ENCODE measurements around the gene ECHDC1. TPM values are rescaled to one million over a fixed set of nuclear protein-coding genes. Genes with fewer than 3 reads are reported as not detected.

ECHDC1 gene
- total RNA-seq, 1 donor from 2014 or later: 32.7 TPM

DNA sequence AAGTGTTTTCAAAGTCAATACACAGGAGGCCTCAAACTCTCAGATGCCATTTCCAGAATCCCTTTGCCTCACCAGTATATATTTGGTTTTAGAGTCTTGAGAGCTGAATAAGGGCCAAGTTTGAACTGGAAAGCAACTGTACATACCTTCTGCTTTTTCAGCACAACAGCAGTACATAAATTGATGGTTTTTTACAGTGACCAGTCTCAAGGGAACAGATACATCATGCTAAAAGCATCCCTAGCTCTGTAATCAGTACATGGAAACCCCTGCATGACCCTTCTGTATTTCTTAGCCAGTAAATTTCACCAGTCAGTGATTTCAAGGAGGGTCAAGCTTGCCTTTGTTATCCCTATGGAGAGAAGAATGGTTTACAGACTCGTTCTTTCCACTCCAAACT, 40.6 kb upstream of the ECHDC1 start:
- no peak for DNase-seq (ENCODE audit: extremely low spot score in 2 of 2)
- Histone ChIP-seq H3K4me3 (no peak overlapping the region), H3K9me3 (no peaks in the 10 kb centered on the region), H3K27ac (no peak overlapping the region), H3K36me3 (no peaks in the 10 kb centered on the region), H3K4me1 (no peaks in the 10 kb centered on the region), H3K27me3 (no peaks in the 10 kb centered on the region)
- intact Hi-C loops (cut with DNase I): no loop called here
- TF ChIP-seq, protein P1, sequence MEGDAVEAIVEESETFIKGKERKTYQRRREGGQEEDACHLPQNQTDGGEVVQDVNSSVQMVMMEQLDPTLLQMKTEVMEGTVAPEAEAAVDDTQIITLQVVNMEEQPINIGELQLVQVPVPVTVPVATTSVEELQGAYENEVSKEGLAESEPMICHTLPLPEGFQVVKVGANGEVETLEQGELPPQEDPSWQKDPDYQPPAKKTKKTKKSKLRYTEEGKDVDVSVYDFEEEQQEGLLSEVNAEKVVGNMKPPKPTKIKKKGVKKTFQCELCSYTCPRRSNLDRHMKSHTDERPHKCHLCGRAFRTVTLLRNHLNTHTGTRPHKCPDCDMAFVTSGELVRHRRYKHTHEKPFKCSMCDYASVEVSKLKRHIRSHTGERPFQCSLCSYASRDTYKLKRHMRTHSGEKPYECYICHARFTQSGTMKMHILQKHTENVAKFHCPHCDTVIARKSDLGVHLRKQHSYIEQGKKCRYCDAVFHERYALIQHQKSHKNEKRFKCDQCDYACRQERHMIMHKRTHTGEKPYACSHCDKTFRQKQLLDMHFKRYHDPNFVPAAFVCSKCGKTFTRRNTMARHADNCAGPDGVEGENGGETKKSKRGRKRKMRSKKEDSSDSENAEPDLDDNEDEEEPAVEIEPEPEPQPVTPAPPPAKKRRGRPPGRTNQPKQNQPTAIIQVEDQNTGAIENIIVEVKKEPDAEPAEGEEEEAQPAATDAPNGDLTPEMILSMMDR (IDR thresholded peaks at IDR 0.05): no peak
- no peak for TF ChIP-seq POLR2A (IDR thresholded peaks at IDR 0.05)
- no peak for TF ChIP-seq POLR2AphosphoS5 (IDR thresholded peaks at IDR 0.05; ENCODE audit: insufficient read depth in 1 of 2, low read depth in 1 of 2)

DNA sequence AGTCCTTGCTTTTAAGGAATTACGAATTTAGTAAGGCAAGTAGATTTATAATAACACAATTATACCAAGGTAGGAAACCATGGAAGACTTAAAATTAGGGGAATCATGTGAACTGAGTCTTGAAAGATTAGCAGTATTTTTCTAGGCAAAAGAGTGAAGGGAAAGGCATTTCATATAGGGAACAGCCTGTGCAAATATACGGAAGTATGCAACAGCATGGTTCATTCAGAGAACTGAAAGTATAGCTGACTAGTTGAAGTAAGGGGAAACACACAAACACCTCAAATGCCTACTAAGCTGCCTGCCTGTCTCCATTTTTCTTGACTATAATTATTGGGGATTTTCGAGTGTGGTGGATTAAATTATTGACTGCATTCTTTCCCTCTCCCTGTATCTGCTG, 39.0 kb upstream of the ECHDC1 start:
- intact Hi-C loops (cut with DNase I): no loop called here
- no peak for DNase-seq (ENCODE audit: extremely low spot score in 2 of 2)
- H3K9me3 ChIP-seq: no peaks in the 10 kb centered on the region
- no peak overlapping the region for H3K4me3 ChIP-seq
- H3K36me3 ChIP-seq: no peaks in the 10 kb centered on the region
- TF ChIP-seq POLR2A (IDR thresholded peaks at IDR 0.05) (no peak), POLR2AphosphoS5 (IDR thresholded peaks at IDR 0.05; ENCODE audit: insufficient read depth in 1 of 2, low read depth in 1 of 2) (no peak)
- TF ChIP-seq, protein P1 (IDR thresholded peaks at IDR 0.05): no peak
- H3K27ac ChIP-seq: no peak overlapping the region
- H3K4me1 ChIP-seq: no peaks in the 10 kb centered on the region
- no peaks in the 10 kb centered on the region for H3K27me3 ChIP-seq

DNA sequence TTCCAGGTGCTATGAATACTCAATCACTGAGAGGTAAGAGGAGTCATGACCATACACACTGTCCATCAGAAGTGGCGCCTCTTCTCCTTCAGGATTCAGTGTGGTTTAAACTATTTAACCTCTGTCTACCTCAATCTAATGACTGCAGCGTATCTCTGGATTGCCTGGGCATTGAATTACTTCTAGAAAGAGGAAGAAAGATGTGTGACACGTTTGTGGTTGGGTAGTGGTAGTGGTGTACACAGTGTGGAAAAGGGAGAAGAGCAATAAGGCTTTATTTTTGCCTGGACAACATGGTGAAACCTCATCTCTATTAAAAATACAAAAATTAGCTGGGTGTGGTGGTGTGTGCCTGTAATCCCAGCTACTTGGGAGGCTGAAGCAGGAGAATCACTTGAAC, 38.0 kb upstream of the ECHDC1 start:
- Histone ChIP-seq H3K4me3 (no peak overlapping the region), H3K9me3 (no peaks in the 10 kb centered on the region), H3K27me3 (no peaks in the 10 kb centered on the region), H3K36me3 (no peaks in the 10 kb centered on the region), H3K27ac (no peak overlapping the region), H3K4me1 (no peaks in the 10 kb centered on the region)
- intact Hi-C loops (cut with DNase I): no loop called here
- TF ChIP-seq POLR2A (IDR thresholded peaks at IDR 0.05) (no peak), POLR2AphosphoS5 (IDR thresholded peaks at IDR 0.05; ENCODE audit: insufficient read depth in 1 of 2, low read depth in 1 of 2) (no peak)
- TF ChIP-seq, protein P1 (IDR thresholded peaks at IDR 0.05): no peak
- DNase-seq (ENCODE audit: extremely low spot score in 2 of 2): no peak

DNA sequence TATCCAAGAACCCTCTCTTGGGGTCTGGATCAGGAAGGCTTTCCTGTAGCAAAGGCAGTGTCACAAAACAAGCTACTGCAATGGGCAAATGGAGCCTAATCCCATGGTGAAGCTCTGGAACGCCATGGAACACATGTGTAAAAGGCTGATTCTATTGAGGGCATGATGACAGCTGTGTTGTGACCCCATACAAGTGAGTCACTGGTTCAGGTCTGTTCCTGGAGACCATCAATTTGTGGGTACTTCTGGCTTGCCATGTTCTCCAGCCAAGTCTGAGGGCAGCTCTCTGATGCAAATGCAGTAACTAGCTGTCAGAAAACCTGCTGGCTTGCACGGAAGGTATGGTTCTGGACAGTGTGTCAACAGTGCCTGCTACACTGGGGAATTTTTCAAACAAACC, 33.3 kb upstream of the ECHDC1 start:
- Histone ChIP-seq H3K27ac (no peak overlapping the region), H3K9me3 (no peaks in the 10 kb centered on the region), H3K4me1 (no peaks in the 10 kb centered on the region), H3K36me3 (no peaks in the 10 kb centered on the region), H3K4me3 (no peak overlapping the region), H3K27me3 (no peaks in the 10 kb centered on the region)
- intact Hi-C loops (cut with DNase I): no loop called here
- no peak for DNase-seq (ENCODE audit: extremely low spot score in 2 of 2)
- no peak for TF ChIP-seq POLR2AphosphoS5 (IDR thresholded peaks at IDR 0.05; ENCODE audit: insufficient read depth in 1 of 2, low read depth in 1 of 2)
- TF ChIP-seq, protein P1 (IDR thresholded peaks at IDR 0.05): no peak
- no peak for TF ChIP-seq POLR2A (IDR thresholded peaks at IDR 0.05)

DNA sequence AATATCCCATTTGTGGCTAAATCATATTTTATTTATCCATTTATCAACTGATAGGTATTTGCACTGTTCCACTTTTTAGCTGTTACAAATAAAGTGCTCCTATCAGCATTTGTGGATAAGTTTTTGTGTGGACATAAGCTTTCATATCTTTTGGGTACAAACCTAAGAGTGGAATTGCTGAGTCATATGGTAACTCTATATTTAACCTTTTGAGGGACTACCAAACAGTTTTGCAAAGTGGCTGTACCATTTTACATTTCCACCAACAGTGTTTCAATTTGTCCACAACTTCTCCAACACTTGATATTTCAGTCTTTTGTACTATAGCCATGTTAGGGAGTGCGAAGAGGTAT, 23.6 kb upstream of the ECHDC1 start:
- peaks cover 15% of the 10 kb centered on the region for H3K4me1 ChIP-seq
- no peaks in the 10 kb centered on the region for H3K9me3 ChIP-seq
- no peak overlapping the region for H3K27ac ChIP-seq
- TF ChIP-seq POLR2A (IDR thresholded peaks at IDR 0.05) (no peak), POLR2AphosphoS5 (IDR thresholded peaks at IDR 0.05; ENCODE audit: insufficient read depth in 1 of 2, low read depth in 1 of 2) (no peak)
- TF ChIP-seq, protein P1 (IDR thresholded peaks at IDR 0.05): no peak
- H3K36me3 ChIP-seq: no peaks in the 10 kb centered on the region
- intact Hi-C loops (cut with DNase I): no loop called here
- no peak overlapping the region for H3K4me3 ChIP-seq
- DNase-seq (ENCODE audit: extremely low spot score in 2 of 2): no peak
- no peaks in the 10 kb centered on the region for H3K27me3 ChIP-seq

All from vagina (tissue), 2 donors.